SKM-1 (cell line): ENCODE results near the gene ACTN3.
"Not testable (repeated sequence)": the region's sequence is repeated elsewhere in the genome, so short reads cannot be mapped to it uniquely, and the experiment has no call there.

Experiments used
- DNase-seq: peaks from one replicate; lab custom pipeline; 2025; ENCODE audit not compliant: unreplicated experiment; lab: John Stamatoyannopoulos, UW

The ACTN3 gene

GRCh38 chr11:66544952-66545351 lies 1.8 kb upstream of the ACTN3 start:
- DNase-seq, result not testable (repeated sequence)

GRCh38 chr11:66545701-66546367 lies 869 bp upstream of the ACTN3 start, which contains the start of gene ZDHHC24:
Gene ZDHHC24, minus strand, starts transcription at chr11:66546048. Its CDS starts 45 bp downstream, at chr11:66546003.
- peak; percentile 96 for DNase-seq

GRCh38 chr11:66546966-66547661 lies 411 bp downstream of the ACTN3 start:
- no peak for DNase-seq

GRCh38 chr11:66547662-66548009 lies 933 bp downstream of the ACTN3 start:
- DNase-seq, result no peak

- DNase-seq, result no peak
Observed at GRCh38 chr11:66548041-66548440, 1.3 kb downstream of the ACTN3 start.

- no peak for DNase-seq
Observed at GRCh38 chr11:66548774-66549630, 2.3 kb downstream of the ACTN3 start.

- DNase-seq, result no peak
Observed at GRCh38 chr11:66549696-66550095, 3.0 kb downstream of the ACTN3 start.

GRCh38 chr11:66550887-66551286 lies 4.2 kb downstream of the ACTN3 start:
- no peak for DNase-seq

GRCh38 chr11:66554602-66555001 lies 7.9 kb downstream of the ACTN3 start:
- DNase-seq, result no peak

GRCh38 chr11:66555416-66555815 lies 8.7 kb downstream of the ACTN3 start:
- no peak for DNase-seq

GRCh38 chr11:66556086-66556485 lies 9.4 kb downstream of the ACTN3 start:
- no peak for DNase-seq

GRCh38 chr11:66557733-66558326 lies 11.1 kb downstream of the ACTN3 start:
- no peak for DNase-seq

- no peak for DNase-seq
Observed at GRCh38 chr11:66559142-66559865, 12.6 kb downstream of the ACTN3 start.

GRCh38 chr11:66559866-66560676 lies 13.4 kb downstream of the ACTN3 start:
- no peak for DNase-seq

- no peak for DNase-seq
Observed at GRCh38 chr11:66561178-66561974, 14.7 kb downstream of the ACTN3 start.

GRCh38 chr11:66561975-66562248 lies 15.2 kb downstream of the ACTN3 start:
- no peak for DNase-seq

- DNase-seq, result no peak
Observed at GRCh38 chr11:66562275-66562674, 15.6 kb downstream of the ACTN3 start.

GRCh38 chr11:66562907-66563583 lies 16.3 kb downstream of the ACTN3 start:
- no peak for DNase-seq

GRCh38 chr11:66563832-66564231 lies 17.1 kb downstream of the ACTN3 start:
- DNase-seq, result no peak
